Measurements from ENCODE around the gene CTSK. TPM values are rescaled to one million over a fixed set of nuclear protein-coding genes. Genes with fewer than 3 reads are reported as not detected.

Gene CTSK
- polyA plus RNA-seq, 3 donors = 2.1 to 17.8 (median 2.4) TPM

GRCh38 chr1:150842964-150843363 lies 34.9 kb upstream of the CTSK start:
- Histone ChIP-seq H2AFZ (ENCODE audit: insufficient read depth, low read depth, low read length, poor library complexity, severe bottlenecking) (no peak overlapping the region), H3K4me1 (ENCODE audit: control insufficient read depth in 1 of 2, insufficient read depth in 2 of 2, low read length in 2 of 2) (peaks cover 38 to 41% of the 10 kb centered on the region in 2 donors), H3K36me3 (replicated peaks in 1 of 2; ENCODE audit: control insufficient read depth in 1 of 2, insufficient read depth in 2 of 2, low read length in 2 of 2) (peaks cover 34 to 49% of the 10 kb centered on the region in 2 donors), H3K27ac (ENCODE audit: low read depth in 1 of 2, low read length in 2 of 2) (peak overlapping the region in 1 of 2 donors; percentile 58), H3K4me2 (replicated peaks; ENCODE audit: extremely low read depth, low read length, poor library complexity, severe bottlenecking) (peak overlapping the region; percentile 11), H3K9ac (ENCODE audit: insufficient read depth, low read length, poor library complexity, severe bottlenecking) (no peak overlapping the region), H3K9me3 (replicated peaks in 1 of 2; ENCODE audit: control insufficient read depth in 1 of 2, insufficient read depth in 1 of 2, low read length in 2 of 2) (no peaks in the 10 kb centered on the region), H3K79me2 (ENCODE audit: insufficient read depth, low read length) (peaks cover 78% of the 10 kb centered on the region), H3K27me3 (ENCODE audit: control insufficient read depth in 2 of 2, insufficient read depth in 2 of 2, low read length in 2 of 2) (no peaks in the 10 kb centered on the region), H3K4me3 (replicated peaks in 1 of 3; ENCODE audit: low read depth in 2 of 3, low read length in 3 of 3) (no peak overlapping the region), H4K20me1 (ENCODE audit: insufficient read depth, low read length) (no peaks in the 10 kb centered on the region)
- TF ChIP-seq CTCF (IDR thresholded peaks at IDR 0.05) = no peak
- Mint-ChIP-seq H3K27me3 (ENCODE audit: low read depth in 3 of 3) (no peaks in the 10 kb centered on the region), H3K27ac (peak overlapping the region in 2 of 7 donors; percentile 53 to 69), H3K4me1 (peaks cover 41% of the 10 kb centered on the region), H3K9me3 (no peaks in the 10 kb centered on the region), H3K4me3 (no peak overlapping the region), H3K36me3 (peaks cover 37 to 57% of the 10 kb centered on the region in 2 donors)
- no peak for DNase-seq
- WGBS (ENCODE audit: insufficient coverage) = no CpG with 5 or more reads among the region's 2 CpGs
- intact Hi-C loops (cut with micrococcal nuclease) = no loop called here

GRCh38 chr1:150842343-150842742 lies 34.3 kb upstream of the CTSK start:
- no peaks in the 10 kb centered on the region for H3K9me3 ChIP-seq (replicated peaks in 1 of 2; ENCODE audit: control insufficient read depth in 1 of 2, insufficient read depth in 1 of 2, low read length in 2 of 2)
- Mint-ChIP-seq H3K4me1 (peaks cover 41% of the 10 kb centered on the region), H3K9me3 (no peaks in the 10 kb centered on the region), H3K27ac (peak overlapping the region; percentile 1 to 79 (median 55)), H3K36me3 (peaks cover 38 to 58% of the 10 kb centered on the region in 2 donors), H3K4me3 (peak overlapping the region in 1 of 2 donors; percentile 50), H3K27me3 (ENCODE audit: low read depth in 3 of 3) (no peaks in the 10 kb centered on the region)
- no peak overlapping the region for H3K9ac ChIP-seq (ENCODE audit: insufficient read depth, low read length, poor library complexity, severe bottlenecking)
- no peak overlapping the region for H3K4me3 ChIP-seq (replicated peaks in 1 of 3; ENCODE audit: low read depth in 2 of 3, low read length in 3 of 3)
- TF ChIP-seq CTCF (IDR thresholded peaks at IDR 0.05) = no peak
- peaks cover 73% of the 10 kb centered on the region for H3K79me2 ChIP-seq (ENCODE audit: insufficient read depth, low read length)
- peaks cover 37 to 52% of the 10 kb centered on the region in 2 donors for H3K36me3 ChIP-seq (replicated peaks in 1 of 2; ENCODE audit: control insufficient read depth in 1 of 2, insufficient read depth in 2 of 2, low read length in 2 of 2)
- WGBS (ENCODE audit: insufficient coverage) = no CpG with 5 or more reads among the region's 2 CpGs
- no peak overlapping the region for H2AFZ ChIP-seq (ENCODE audit: insufficient read depth, low read depth, low read length, poor library complexity, severe bottlenecking)
- H4K20me1 ChIP-seq (ENCODE audit: insufficient read depth, low read length) = no peaks in the 10 kb centered on the region
- no peak for DNase-seq
- H3K27ac ChIP-seq (ENCODE audit: low read depth in 1 of 2, low read length in 2 of 2) = peak overlapping the region in 1 of 2 donors; percentile 58
- intact Hi-C loops (cut with micrococcal nuclease) = no loop called here
- no peaks in the 10 kb centered on the region for H3K27me3 ChIP-seq (ENCODE audit: control insufficient read depth in 2 of 2, insufficient read depth in 2 of 2, low read length in 2 of 2)
- peaks cover 38 to 41% of the 10 kb centered on the region in 2 donors for H3K4me1 ChIP-seq (ENCODE audit: control insufficient read depth in 1 of 2, insufficient read depth in 2 of 2, low read length in 2 of 2)
- peak overlapping the region; percentile 21 for H3K4me2 ChIP-seq (replicated peaks; ENCODE audit: extremely low read depth, low read length, poor library complexity, severe bottlenecking)
